ENCODE measurements around the gene SLFN14.
"Not testable (repeated sequence)": the region's sequence is repeated elsewhere in the genome, so short reads cannot be mapped to it uniquely, and the experiment has no call there.

SLFN14 gene

DNA sequence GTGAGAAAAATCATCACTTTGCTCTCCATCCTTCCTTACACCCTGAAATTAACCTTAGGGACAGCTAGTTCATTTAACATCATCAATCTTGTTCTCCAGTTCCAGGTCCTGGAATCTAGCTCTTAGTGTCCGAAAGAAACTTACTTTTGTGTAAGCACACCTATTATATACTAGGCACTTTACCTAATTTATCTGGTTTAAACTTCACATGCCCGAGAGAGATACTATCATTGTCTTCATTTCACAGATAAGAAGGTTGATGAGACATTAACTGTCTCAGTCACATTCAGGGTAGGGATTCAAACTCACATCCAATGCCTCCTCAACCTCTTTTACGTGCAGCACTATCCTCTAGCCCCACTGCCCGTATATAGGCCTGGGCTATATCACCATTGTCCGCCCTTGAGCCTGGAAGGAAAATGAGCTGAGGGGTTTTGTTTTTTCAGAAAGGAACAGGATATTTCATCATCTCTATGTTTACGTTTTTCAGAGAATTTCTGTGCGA lies 26.0 kb upstream of the SLFN14 start:
- Histone ChIP-seq H2AFZ (ENCODE audit: low read length, unreplicated experiment) (peak overlapping the region; percentile 83), H3K4me3 (ENCODE audit: low read depth, low read length) (peak overlapping the region; percentile 87), H3K36me3 (ENCODE audit: insufficient read depth, low read length) (no peaks in the 10 kb centered on the region), H3K27ac (ENCODE audit: low read depth, low read length) (peak overlapping the region; percentile 85), H3K79me2 (ENCODE audit: control insufficient read depth, insufficient read depth, low read length, unreplicated experiment) (peaks cover 44% of the 10 kb centered on the region), H3K4me1 (ENCODE audit: control insufficient read depth, insufficient read depth, low read length, unreplicated experiment) (peaks cover 18% of the 10 kb centered on the region), H3K27me3 (ENCODE audit: insufficient read depth, low read length) (no peaks in the 10 kb centered on the region)

- Histone ChIP-seq H3K27ac (ENCODE audit: low read depth, low read length) (no peak overlapping the region), H2AFZ (ENCODE audit: low read length, unreplicated experiment) (no peak overlapping the region), H3K27me3 (ENCODE audit: insufficient read depth, low read length) (no peaks in the 10 kb centered on the region), H3K4me3 (ENCODE audit: low read depth, low read length) (no peak overlapping the region), H3K79me2 (ENCODE audit: control insufficient read depth, insufficient read depth, low read length, unreplicated experiment) (peaks cover 18% of the 10 kb centered on the region), H3K36me3 (ENCODE audit: insufficient read depth, low read length) (no peaks in the 10 kb centered on the region), H3K4me1 (ENCODE audit: control insufficient read depth, insufficient read depth, low read length, unreplicated experiment) (peaks cover 16% of the 10 kb centered on the region)
These were observed 23.4 kb upstream of the SLFN14 start for GRCh38 chr17:35584061-35584460.

DNA sequence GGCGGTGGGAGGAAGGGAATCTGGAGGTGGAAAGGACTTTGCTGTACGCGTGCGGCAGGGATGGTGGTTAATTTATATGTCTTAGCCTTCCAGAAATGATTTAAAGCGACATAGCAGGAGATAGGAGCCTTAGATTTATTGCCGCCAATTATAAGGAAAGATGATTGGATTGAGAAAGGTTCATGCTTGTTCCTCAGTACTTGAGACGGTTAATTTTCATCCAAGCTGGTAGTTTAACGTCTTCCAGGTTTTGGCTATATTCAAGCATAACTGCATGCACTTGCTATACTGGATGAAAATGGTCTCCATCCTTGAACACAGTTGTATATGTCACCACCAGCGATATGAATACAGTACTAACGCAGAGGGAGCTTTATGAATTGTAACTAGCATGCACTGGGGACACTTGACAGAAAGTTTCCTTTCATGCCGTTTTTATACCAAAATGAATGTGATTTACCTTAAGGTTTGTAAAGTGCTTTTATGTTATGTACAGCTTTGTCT lies 18.4 kb upstream of the SLFN14 start:
- H3K4me1 ChIP-seq (ENCODE audit: control insufficient read depth, insufficient read depth, low read length, unreplicated experiment): peaks cover 18% of the 10 kb centered on the region
- H2AFZ ChIP-seq (ENCODE audit: low read length, unreplicated experiment): peak overlapping the region; percentile 56
- H3K27me3 ChIP-seq (ENCODE audit: insufficient read depth, low read length): no peaks in the 10 kb centered on the region
- peak overlapping the region; percentile 81 for H3K4me3 ChIP-seq (ENCODE audit: low read depth, low read length)
- peaks cover 5% of the 10 kb centered on the region; the same call in 1 of the 2 replicates for H3K36me3 ChIP-seq (ENCODE audit: insufficient read depth, low read length)
- H3K27ac ChIP-seq (ENCODE audit: low read depth, low read length): peak overlapping the region; percentile 34
- H3K79me2 ChIP-seq (ENCODE audit: control insufficient read depth, insufficient read depth, low read length, unreplicated experiment): peaks cover 9% of the 10 kb centered on the region

GRCh38 chr17:35578197-35578928 lies 17.7 kb upstream of the SLFN14 start, which contains the start of gene PEX12:
Gene PEX12, minus strand, starts transcription at chr17:35578571. Its CDS starts 550 bp downstream, at chr17:35578021.
- H3K27me3 ChIP-seq (ENCODE audit: insufficient read depth, low read length): no peaks in the 10 kb centered on the region
- peak within 1 kb of the TSS; percentile 89 for H2AFZ ChIP-seq (ENCODE audit: low read length, unreplicated experiment)
- H3K4me3 ChIP-seq (ENCODE audit: low read depth, low read length): peak within 1 kb of the TSS; percentile 81
- H3K36me3 ChIP-seq (ENCODE audit: insufficient read depth, low read length): peaks cover 5% of the 10 kb centered on the region; the same call in 1 of the 2 replicates
- H3K79me2 ChIP-seq (ENCODE audit: control insufficient read depth, insufficient read depth, low read length, unreplicated experiment): peaks cover 9% of the 10 kb centered on the region
- H3K4me1 ChIP-seq (ENCODE audit: control insufficient read depth, insufficient read depth, low read length, unreplicated experiment): peaks cover 18% of the 10 kb centered on the region
- peak within 1 kb of the TSS; percentile 34 for H3K27ac ChIP-seq (ENCODE audit: low read depth, low read length)

GRCh38 chr17:35577830-35578196 lies 17.2 kb upstream of the SLFN14 start:
- Histone ChIP-seq H3K27me3 (ENCODE audit: insufficient read depth, low read length) (no peaks in the 10 kb centered on the region), H2AFZ (ENCODE audit: low read length, unreplicated experiment) (peak overlapping the region; percentile 89), H3K27ac (ENCODE audit: low read depth, low read length) (peak overlapping the region; percentile 33), H3K4me1 (ENCODE audit: control insufficient read depth, insufficient read depth, low read length, unreplicated experiment) (peaks cover 18% of the 10 kb centered on the region), H3K36me3 (ENCODE audit: insufficient read depth, low read length) (peaks cover 5% of the 10 kb centered on the region; the same call in 1 of the 2 replicates), H3K79me2 (ENCODE audit: control insufficient read depth, insufficient read depth, low read length, unreplicated experiment) (peaks cover 9% of the 10 kb centered on the region), H3K4me3 (ENCODE audit: low read depth, low read length) (peak overlapping the region; percentile 81)

GRCh38 chr17:35575759-35576158 lies 15.1 kb upstream of the SLFN14 start:
- Histone ChIP-seq H3K79me2 (ENCODE audit: control insufficient read depth, insufficient read depth, low read length, unreplicated experiment) (peaks cover 15% of the 10 kb centered on the region), H3K27ac (ENCODE audit: low read depth, low read length) (no peak overlapping the region)

GRCh38 chr17:35569405-35569804 lies 8.8 kb upstream of the SLFN14 start:
- Histone ChIP-seq H3K4me3 (ENCODE audit: low read depth, low read length) (peak overlapping the region; percentile 87), H3K4me1 (ENCODE audit: control insufficient read depth, insufficient read depth, low read length, unreplicated experiment) (peaks cover 16% of the 10 kb centered on the region), H2AFZ (ENCODE audit: low read length, unreplicated experiment) (no peak overlapping the region), H3K27me3 (ENCODE audit: insufficient read depth, low read length) (no peaks in the 10 kb centered on the region), H3K27ac (ENCODE audit: low read depth, low read length) (no peak overlapping the region), H3K36me3 (ENCODE audit: insufficient read depth, low read length) (peaks cover 1% of the 10 kb centered on the region; the same call in 1 of the 2 replicates), H3K79me2 (ENCODE audit: control insufficient read depth, insufficient read depth, low read length, unreplicated experiment) (peaks cover 31% of the 10 kb centered on the region)

More at GRCh38 chr17:35575759-35576158, 15.1 kb upstream of the SLFN14 start:
- Histone ChIP-seq H3K4me3 (ENCODE audit: low read depth, low read length) (no peak overlapping the region), H3K4me1 (ENCODE audit: control insufficient read depth, insufficient read depth, low read length, unreplicated experiment) (peaks cover 18% of the 10 kb centered on the region), H3K27me3 (ENCODE audit: insufficient read depth, low read length) (no peaks in the 10 kb centered on the region), H2AFZ (ENCODE audit: low read length, unreplicated experiment) (no peak overlapping the region), H3K36me3 (ENCODE audit: insufficient read depth, low read length) (peaks cover 5% of the 10 kb centered on the region; the same call in 1 of the 2 replicates)

GRCh38 chr17:35568561-35568960 lies 7.9 kb upstream of the SLFN14 start:
- Histone ChIP-seq H2AFZ (ENCODE audit: low read length, unreplicated experiment) (peak overlapping the region; percentile 71), H3K36me3 (ENCODE audit: insufficient read depth, low read length) (no peaks in the 10 kb centered on the region), H3K27me3 (ENCODE audit: insufficient read depth, low read length) (no peaks in the 10 kb centered on the region), H3K4me3 (ENCODE audit: low read depth, low read length) (peak overlapping the region; percentile 87), H3K27ac (ENCODE audit: low read depth, low read length) (peak overlapping the region; percentile 49; the same call in 1 of the 2 replicates), H3K4me1 (ENCODE audit: control insufficient read depth, insufficient read depth, low read length, unreplicated experiment) (peaks cover 16% of the 10 kb centered on the region), H3K79me2 (ENCODE audit: control insufficient read depth, insufficient read depth, low read length, unreplicated experiment) (peaks cover 31% of the 10 kb centered on the region)

DNA sequence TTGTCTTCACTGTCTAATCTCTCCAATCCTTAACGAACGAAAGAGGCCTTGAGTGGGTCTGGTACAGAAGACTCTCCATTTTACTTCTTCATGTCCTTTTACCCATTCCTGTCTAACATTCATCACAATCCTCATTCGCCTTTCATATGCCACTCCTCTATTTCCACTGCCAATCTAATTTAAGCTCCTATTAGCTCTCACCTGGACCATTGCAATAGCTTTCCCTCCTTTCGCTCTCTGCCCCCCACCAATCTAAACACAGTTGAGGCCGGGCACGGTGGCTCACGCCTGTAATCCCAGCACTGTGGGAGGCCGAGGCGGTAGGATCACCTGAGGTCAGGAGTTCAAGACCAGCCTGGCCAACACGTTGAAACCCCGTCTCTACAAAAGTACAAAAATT lies 6.3 kb upstream of the SLFN14 start:
- Histone ChIP-seq H3K27me3 (ENCODE audit: insufficient read depth, low read length) (no peaks in the 10 kb centered on the region), H3K36me3 (ENCODE audit: insufficient read depth, low read length) (no peaks in the 10 kb centered on the region), H2AFZ (ENCODE audit: low read length, unreplicated experiment) (no peak overlapping the region), H3K4me1 (ENCODE audit: control insufficient read depth, insufficient read depth, low read length, unreplicated experiment) (peaks cover 16% of the 10 kb centered on the region), H3K79me2 (ENCODE audit: control insufficient read depth, insufficient read depth, low read length, unreplicated experiment) (peaks cover 31% of the 10 kb centered on the region), H3K27ac (ENCODE audit: low read depth, low read length) (no peak overlapping the region), H3K4me3 (ENCODE audit: low read depth, low read length) (peak overlapping the region; percentile 87; the same call in 1 of the 2 replicates)

GRCh38 chr17:35563181-35563580 lies 2.6 kb upstream of the SLFN14 start:
- not testable (repeated sequence) for H3K36me3 ChIP-seq (ENCODE audit: insufficient read depth, low read length); H3K79me2 ChIP-seq (ENCODE audit: control insufficient read depth, insufficient read depth, low read length, unreplicated experiment); H2AFZ ChIP-seq (ENCODE audit: low read length, unreplicated experiment); H3K27ac ChIP-seq (ENCODE audit: low read depth, low read length); H3K27me3 ChIP-seq (ENCODE audit: insufficient read depth, low read length); H3K4me1 ChIP-seq (ENCODE audit: control insufficient read depth, insufficient read depth, low read length, unreplicated experiment); H3K4me3 ChIP-seq (ENCODE audit: low read depth, low read length)
